OCI-LY7 (cell line): Measurements from ENCODE around the gene PLAC9. TPM values are rescaled to one million over a fixed set of nuclear protein-coding genes. Genes with fewer than 3 reads are reported as not detected.

Experiments used
- BruUV-seq: library from RNA; stranded (reverse); fragments of 400-500 nt; replicated peaks from 2 replicates; lab custom pipeline; 2021; lab: Mats Ljungman, UMichigan
- CTCF ChIA-PET: fragments of 300-600 bp; sonication (Branson Sonifier 250); formaldehyde crosslinking; loops from one replicate; lab custom pipeline; 2022; ENCODE audit warnings: antibody characterized with exemption; ENCODE audit not compliant: unreplicated experiment; lab: Charles Lee
- POLR2A ChIA-PET: fragments of 300-600 bp; sonication (Branson Sonifier 250); formaldehyde crosslinking; loops from one replicate; lab custom pipeline; 2022; ENCODE audit warnings: antibody characterized with exemption; lab: Charles Lee
- DNase-seq: peaks from one replicate; pipeline ENCODE4 v3.0.0-alpha.2; 2015; ENCODE audit warnings: low spot score
- H2AFZ ChIP-seq: fragments of 200-600 bp; sonication (generic), shearing (Covaris generic); 2 replicates; pipeline ENCODE4 v1.6.1; 2014; ENCODE audit warnings: mild to moderate bottlenecking, antibody characterized with exemption, low read length, moderate library complexity
- H3K27ac ChIP-seq: fragments of 200-600 bp; sonication (generic); 2 replicates; pipeline ENCODE4 v1.5.1; 2014; ENCODE audit warnings: mixed run types, low read depth, mild to moderate bottlenecking, moderate library complexity, low read length, inconsistent platforms; ENCODE audit not compliant: poor library complexity, severe bottlenecking
- H3K36me3 ChIP-seq: fragments of 200-600 bp; sonication (generic); 2 replicates; pipeline ENCODE4 v1.6.1; 2014; ENCODE audit warnings: mild to moderate bottlenecking, antibody characterized with exemption, low read length, moderate library complexity, mixed read lengths; ENCODE audit not compliant: insufficient read depth
- H3K4me1 ChIP-seq: fragments of 200-600 bp; sonication (generic); 2 replicates; pipeline ENCODE4 v1.5.1; 2014; ENCODE audit warnings: mild to moderate bottlenecking, low read length; ENCODE audit not compliant: insufficient read depth, poor library complexity, severe bottlenecking
- H3K4me2 ChIP-seq: fragments of 200-600 bp; sonication (generic); 2 replicates; pipeline ENCODE4 v1.6.1; 2014; ENCODE audit warnings: mild to moderate bottlenecking, low read length
- H3K4me3 ChIP-seq: fragments of 200-600 bp; sonication (generic); 2 replicates; pipeline ENCODE4 v1.5.1; 2014; ENCODE audit warnings: mild to moderate bottlenecking, low read depth, low read length; ENCODE audit not compliant: poor library complexity, severe bottlenecking
- H3K79me2 ChIP-seq: fragments of 200-600 bp; sonication (generic); 2 replicates; pipeline ENCODE4 v1.6.1; 2016; ENCODE audit warnings: low read depth, mild to moderate bottlenecking, low read length, moderate library complexity, mixed read lengths; ENCODE audit not compliant: insufficient read depth
- H3K9me2 ChIP-seq: fragments of 200-600 bp; sonication (generic); 2 replicates; pipeline ENCODE4 v1.6.1; 2016; ENCODE audit warnings: mild to moderate bottlenecking, low read length, mixed read lengths; ENCODE audit not compliant: insufficient read depth
- H3K9me3 ChIP-seq: fragments of 200-600 bp; sonication (generic); 2 replicates; pipeline ENCODE4 v1.6.1; 2014; ENCODE audit warnings: mild to moderate bottlenecking, mixed run types, low read length, mixed read lengths
- H4K20me1 ChIP-seq: fragments of 200-600 bp; sonication (generic); 2 replicates; pipeline ENCODE4 v1.6.1; 2014; ENCODE audit warnings: mild to moderate bottlenecking, antibody characterized with exemption, low read length, moderate library complexity, mixed read lengths; ENCODE audit not compliant: insufficient read depth
- CTCF ChIP-seq: fragments of 200-600 bp; sonication (generic); conservative IDR thresholded peaks from 2 replicates; pipeline ENCODE4 v1.5.1; 2014; ENCODE audit warnings: mild to moderate bottlenecking, antibody characterized with exemption, low read length, moderate library complexity, mixed read lengths
- EZH2phosphoT487 ChIP-seq: fragments of 200-600 bp; sonication (generic); IDR thresholded peaks from 2 replicates; pipeline ENCODE4 v1.6.1; 2018; ENCODE audit warnings: low read depth, borderline replicate concordance, mild to moderate bottlenecking, mixed run types, antibody characterized with exemption, low read length, moderate library complexity, mixed read lengths
- intact Hi-C: fragments of 100-400 bp; cut with micrococcal nuclease; formaldehyde crosslinking; loops from one replicate; pipeline ENCODE4 v1.10.0; 2022; ENCODE audit not compliant: unreplicated experiment
- total RNA-seq, 2 experiments: library from RNA; depleted of rRNA in 1 of 2; stranded (reverse); fragments of >200 nt in 1 of 2; shearing (Covaris generic) in 1 of 2; gene quantifications; 2 replicates each; pipeline ENCODE4 v1.2.3, GENCODE V29; 2014 to 2022

PLAC9 gene
- total RNA-seq, 2 experiments from 2014 or later: not detected

- ChIA-PET POLR2A (interaction anchor here (1.5 kb wide), 1 partner anchor 33 kb away, joined by 3 read pairs; no protein-coding TSS in a partner anchor), CTCF (no interaction called here)
- Histone ChIP-seq H3K4me3 (no peak overlapping the region), H2AFZ (no peak overlapping the region), H4K20me1 (no peaks in the 10 kb centered on the region; the same call in 1 of the 2 replicates), H3K4me2 (no peak overlapping the region), H3K4me1 (peaks cover 8% of the 10 kb centered on the region), H3K27ac (no peak overlapping the region), H3K9me3 (no peaks in the 10 kb centered on the region), H3K79me2 (no peaks in the 10 kb centered on the region), H3K36me3 (peaks cover 55% of the 10 kb centered on the region), H3K9me2 (no peaks in the 10 kb centered on the region)
- TF ChIP-seq CTCF (no peak), EZH2phosphoT487 (no peak)
- intact Hi-C loops: no loop called here
- DNase-seq: no peak
- BruUV-seq: no TSS peak
Observed at GRCh38 chr10:80170641-80171040, 38.1 kb downstream of the PLAC9 start.

GRCh38 chr10:80171248-80171660 is 38.7 kb downstream of the PLAC9 start:
- no peak overlapping the region for H2AFZ ChIP-seq
- H3K9me3 ChIP-seq: no peaks in the 10 kb centered on the region
- CTCF ChIA-PET: no interaction called here
- H3K4me1 ChIP-seq: peaks cover 8% of the 10 kb centered on the region
- intact Hi-C loops: no loop called here
- no peaks in the 10 kb centered on the region; the same call in 1 of the 2 replicates for H4K20me1 ChIP-seq
- H3K27ac ChIP-seq: no peak overlapping the region
- no peak overlapping the region for H3K4me2 ChIP-seq
- no peaks in the 10 kb centered on the region for H3K79me2 ChIP-seq
- no peak for DNase-seq
- BruUV-seq: no TSS peak
- POLR2A ChIA-PET: no interaction called here
- TF ChIP-seq EZH2phosphoT487 (no peak), CTCF (no peak)
- no peaks in the 10 kb centered on the region for H3K9me2 ChIP-seq
- no peak overlapping the region for H3K4me3 ChIP-seq
- peaks cover 49% of the 10 kb centered on the region for H3K36me3 ChIP-seq

DNA sequence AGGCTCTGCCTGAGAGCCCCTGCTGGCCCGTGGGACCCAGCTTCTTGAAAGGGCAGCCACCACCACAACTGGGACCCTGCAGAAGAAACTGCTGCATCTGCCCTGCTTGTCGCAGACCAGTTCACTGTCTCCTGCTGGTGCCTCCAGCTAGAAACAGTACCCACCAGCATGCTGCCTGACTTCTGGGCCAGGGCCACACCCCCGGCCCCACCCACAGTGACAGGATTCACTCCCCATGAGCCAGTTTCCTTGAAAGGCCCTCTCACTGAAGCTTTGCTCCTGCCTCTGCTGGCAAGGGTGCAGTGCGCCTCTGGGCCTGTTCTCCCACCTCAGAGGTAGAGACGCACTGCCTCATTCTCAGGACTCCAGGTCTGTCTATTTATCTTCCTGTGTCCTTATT is 40.4 kb downstream of the PLAC9 start:
- H3K9me2 ChIP-seq: no peaks in the 10 kb centered on the region
- no peak for DNase-seq
- ChIA-PET CTCF (interaction anchor here (1.2 kb wide), 1 partner anchor 12 kb away, joined by 3 read pairs; no protein-coding TSS in a partner anchor), POLR2A (interaction anchor here (1.3 kb wide), 1 partner anchor 15 kb away, joined by 7 read pairs; no protein-coding TSS in a partner anchor)
- intact Hi-C loops: no loop called here
- H3K9me3 ChIP-seq: no peaks in the 10 kb centered on the region
- TF ChIP-seq CTCF (no peak), EZH2phosphoT487 (no peak)
- no peak overlapping the region for H2AFZ ChIP-seq
- peaks cover 46% of the 10 kb centered on the region for H3K36me3 ChIP-seq
- no peak overlapping the region for H3K27ac ChIP-seq
- H3K4me3 ChIP-seq: no peak overlapping the region
- no peaks in the 10 kb centered on the region; the same call in 1 of the 2 replicates for H4K20me1 ChIP-seq
- H3K4me2 ChIP-seq: no peak overlapping the region
- H3K79me2 ChIP-seq: no peaks in the 10 kb centered on the region
- BruUV-seq: no TSS peak
- H3K4me1 ChIP-seq: peaks cover 8% of the 10 kb centered on the region
